ENCODE data around the gene C5orf24.
"Not testable (repeated sequence)": the region's sequence is repeated elsewhere in the genome, so short reads cannot be mapped to it uniquely, and the experiment has no call there.

C5orf24 gene

DNA sequence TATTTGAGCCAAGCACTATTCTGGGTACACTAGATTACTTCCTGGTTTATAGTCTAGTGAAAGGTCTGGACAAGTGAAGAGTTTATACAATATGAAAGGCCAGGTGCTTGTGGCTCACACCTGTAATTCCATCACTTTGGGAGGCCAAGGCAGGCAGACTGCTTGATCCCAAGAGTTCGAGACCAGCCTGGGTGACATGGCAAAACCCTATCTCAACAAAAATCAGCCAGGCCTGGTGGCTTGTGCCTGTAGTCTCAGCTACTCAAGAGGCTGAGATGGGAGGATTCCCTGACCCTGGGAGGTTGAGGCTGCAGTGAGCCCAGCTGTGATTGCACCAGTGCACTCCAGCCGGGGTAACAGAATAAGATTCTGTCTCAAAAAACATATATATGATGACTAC, 18.9 kb downstream of the C5orf24 start:
- DNase-seq: no peak

DNA sequence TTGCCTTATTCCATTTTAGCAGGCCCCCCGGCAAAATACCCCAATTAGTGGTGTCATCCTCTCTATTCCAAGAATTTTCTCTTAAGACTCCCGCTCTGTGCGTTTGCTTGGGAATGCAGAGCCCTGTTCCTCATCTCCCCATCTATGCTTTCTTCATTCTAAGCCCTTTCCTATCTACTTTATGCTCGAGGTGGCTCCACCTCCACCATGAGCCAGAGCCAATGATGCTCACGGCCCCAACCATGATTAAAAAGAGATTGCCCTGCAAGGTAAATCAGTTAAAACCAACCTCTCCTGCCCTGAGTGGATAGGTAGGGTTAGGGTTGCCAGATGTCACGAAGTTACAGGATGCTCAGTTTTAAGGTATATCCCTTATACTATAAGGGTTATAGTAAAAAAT, 27.7 kb downstream of the C5orf24 start:
- peak; percentile 12 to 18 for DNase-seq

DNA sequence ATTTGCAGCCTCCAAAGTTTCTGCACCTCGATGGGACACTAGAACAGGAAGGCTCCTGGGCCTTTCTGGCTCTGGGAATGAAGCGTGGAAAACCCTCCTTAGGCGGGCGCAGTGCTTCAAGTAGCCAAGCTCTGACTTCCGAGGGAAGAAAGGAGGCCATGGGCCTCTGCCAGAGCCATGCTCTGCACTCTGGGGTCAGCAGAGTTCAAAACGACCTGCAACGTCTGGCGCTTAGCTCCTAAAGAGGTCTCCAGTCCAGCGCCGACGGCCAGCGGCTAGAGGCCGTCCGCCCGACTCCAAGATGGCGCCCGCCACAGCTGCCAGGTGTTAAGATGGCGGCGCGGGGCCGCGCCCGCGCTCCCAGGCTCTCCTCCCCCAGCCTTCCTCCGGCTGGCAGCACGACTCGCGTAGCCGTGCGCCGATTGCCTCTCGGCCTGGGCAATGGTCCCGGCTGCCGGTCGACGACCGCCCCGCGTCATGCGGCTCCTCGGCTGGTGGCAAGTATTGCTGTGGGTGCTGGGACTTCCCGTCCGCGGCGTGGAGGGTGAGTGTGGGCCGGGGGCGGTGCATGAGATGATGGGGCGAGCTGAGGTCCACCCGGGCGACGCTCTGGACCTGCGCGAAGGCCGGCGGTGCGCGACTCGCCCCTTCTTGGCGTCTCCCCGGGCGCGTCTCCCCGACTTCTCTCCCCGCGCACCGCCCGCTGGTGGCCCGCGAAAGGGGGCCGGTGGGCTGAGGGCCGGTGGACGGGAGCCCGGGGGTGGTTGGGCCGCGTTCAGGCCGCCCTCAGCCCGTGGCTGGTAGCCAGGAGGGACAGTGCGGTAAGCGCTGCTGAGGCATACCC, 28.4 kb downstream of the C5orf24 start, which contains the start of gene TXNDC15:
Gene TXNDC15 (plus strand): TSS at position 385 of the 844 bp plus-strand sequence. CDS start 57 bp downstream, at position 442.
- peak; percentile 61 to 76 for DNase-seq

DNA sequence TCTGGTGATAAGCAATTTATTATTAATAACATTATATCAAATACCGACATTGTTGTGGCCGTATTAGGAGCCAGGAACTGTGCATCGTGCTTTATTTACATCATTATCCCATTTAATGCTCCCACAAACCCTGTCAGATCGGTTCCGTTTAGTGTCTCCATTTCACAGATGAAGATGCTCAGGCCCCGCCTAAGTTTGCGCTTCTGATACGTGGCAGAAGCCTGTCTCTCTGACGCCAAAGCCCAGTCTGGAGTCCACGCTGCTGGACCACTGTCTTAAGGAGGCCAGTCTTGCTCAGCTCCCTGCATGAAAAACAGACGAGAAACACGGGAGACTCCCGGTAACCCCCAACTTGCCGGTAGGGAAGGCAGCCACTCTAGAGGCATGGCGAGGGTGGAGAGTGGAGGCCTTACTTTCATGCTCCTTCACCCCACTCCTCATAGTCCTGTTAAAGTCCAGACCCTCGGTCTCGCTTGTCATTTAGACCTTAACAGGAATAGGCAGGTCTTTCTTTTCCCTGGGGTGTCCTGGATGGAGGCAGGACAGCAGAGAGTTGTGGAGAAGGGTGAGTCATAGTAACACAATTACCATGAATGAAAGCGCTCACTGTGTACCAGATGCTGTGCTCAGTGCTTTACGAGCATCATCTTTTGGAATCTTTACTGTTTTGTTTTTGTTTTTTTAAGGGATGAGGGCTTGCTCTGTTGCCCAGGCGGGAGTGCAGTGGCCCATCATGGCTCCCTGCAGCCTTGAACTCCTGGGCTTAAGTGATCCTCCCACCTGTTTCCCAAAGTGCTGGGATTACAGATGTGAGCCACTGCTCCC, 29.3 kb downstream of the C5orf24 start:
- DNase-seq: peak; percentile 29 to 41

DNA sequence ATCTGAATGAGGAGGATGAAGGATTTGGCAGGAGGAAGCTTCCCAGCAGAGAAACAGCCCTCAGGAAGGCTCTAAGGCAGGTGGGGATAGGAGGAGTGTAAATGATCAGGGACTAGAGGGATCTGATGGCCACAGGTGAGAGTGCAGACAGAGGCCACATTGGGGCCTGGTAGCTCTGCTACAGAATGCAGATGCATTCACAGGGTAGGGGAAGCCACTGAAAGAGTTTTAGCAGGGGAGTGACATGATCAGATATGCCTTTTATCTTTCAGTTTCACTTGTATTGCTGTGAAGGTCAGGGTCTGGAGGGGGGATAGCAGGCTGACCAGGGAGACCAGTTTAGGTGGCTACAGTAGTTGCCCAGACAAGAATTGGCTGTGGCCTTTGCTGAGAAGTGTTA, 31.4 kb downstream of the C5orf24 start:
- DNase-seq: no peak

DNA sequence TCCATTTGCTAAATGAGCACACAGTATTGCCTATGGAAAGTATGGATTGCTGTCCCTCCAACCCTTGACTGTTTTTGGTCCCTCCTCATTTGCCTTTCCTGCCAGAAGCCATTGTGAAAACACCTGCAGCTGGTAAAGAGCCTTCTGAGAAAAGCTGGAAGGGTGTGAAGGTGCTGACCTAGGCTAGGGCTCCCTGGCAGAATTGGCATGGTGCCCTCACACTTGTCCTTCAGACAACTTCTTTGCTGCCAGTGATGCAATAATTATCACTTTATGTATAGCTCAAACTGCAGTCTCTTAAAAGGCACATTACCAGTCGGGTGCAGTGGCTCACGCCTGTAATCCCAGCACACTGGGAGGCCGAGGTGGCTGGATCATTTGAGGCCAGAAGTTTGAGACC, 32.6 kb downstream of the C5orf24 start:
- no peak for DNase-seq

DNA sequence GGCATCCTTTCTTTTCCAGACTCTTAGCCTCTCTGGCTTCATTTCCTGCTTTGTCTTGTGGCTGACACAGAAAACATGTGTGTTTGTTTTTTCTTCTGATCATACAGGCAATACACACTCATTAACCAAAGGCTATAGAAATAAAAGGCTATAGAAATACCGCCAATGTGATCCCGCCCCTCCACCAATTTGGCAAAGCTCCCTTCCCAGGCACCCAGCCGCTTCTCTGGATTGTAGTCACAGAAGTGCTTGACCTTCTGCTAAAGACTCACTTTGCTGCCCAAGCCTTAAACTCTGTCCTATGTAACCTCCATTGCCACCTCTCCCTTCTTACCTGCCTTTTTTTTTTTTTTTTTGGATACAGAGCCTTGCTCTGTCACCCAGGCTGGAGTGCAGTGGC, 33.7 kb downstream of the C5orf24 start:
- DNase-seq: no peak

DNA sequence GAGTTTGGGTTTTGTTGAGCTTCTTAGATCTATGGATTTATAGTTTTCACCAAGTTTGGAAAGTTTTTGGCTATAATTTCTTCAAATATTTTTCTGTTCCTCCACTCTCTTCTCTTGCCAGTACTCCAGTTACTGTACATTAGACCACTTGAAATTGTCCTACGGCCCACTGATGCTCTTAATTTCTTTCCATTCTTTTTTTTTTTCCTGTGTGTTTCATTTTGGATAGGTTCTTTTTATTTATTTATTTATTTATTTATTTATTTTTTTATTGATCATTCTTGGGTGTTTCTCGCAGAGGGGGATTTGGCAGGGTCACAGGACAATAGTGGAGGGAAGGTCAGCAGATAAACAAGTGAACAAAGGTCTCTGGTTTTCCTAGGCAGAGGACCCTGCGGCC, 35.2 kb downstream of the C5orf24 start:
- DNase-seq: not testable (repeated sequence)

DNA sequence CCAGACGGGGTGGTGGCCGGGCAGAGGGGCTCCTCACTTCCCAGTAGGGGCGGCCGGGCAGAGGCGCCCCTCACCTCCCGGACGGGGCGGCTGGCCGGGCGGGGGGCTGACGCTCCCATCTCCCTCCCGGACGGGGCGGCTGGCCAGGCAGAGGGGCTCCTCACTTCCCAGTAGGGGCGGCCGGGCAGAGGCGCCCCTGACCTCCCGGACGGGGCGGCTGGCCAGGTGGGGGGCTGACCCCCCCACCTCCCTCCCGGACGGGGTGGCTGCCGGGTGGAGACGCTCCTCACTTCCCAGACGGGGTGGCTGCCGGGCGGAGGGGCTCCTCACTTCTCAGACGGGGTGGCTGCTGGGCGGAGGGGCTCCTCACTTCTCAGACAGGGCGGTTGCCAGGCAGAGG, 35.9 kb downstream of the C5orf24 start:
- DNase-seq: not testable (repeated sequence)

DNA sequence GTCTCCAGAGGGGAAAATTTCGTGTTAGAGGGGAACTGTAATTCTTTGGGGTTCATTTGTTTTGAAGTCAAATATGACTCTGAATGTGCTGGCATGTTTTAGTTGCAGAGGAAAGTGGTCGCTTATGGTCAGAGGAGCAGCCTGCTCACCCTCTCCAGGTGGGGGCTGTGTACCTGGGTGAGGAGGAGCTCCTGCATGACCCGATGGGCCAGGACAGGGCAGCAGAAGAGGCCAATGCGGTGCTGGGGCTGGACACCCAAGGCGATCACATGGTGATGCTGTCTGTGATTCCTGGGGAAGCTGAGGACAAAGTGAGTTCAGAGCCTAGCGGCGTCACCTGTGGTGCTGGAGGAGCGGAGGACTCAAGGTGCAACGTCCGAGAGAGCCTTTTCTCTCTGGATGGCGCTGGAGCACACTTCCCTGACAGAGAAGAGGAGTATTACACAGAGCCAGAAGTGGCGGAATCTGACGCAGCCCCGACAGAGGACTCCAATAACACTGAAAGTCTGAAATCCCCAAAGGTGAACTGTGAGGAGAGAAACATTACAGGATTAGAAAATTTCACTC, 41.9 kb downstream of the C5orf24 start:
- no peak for DNase-seq

DNA sequence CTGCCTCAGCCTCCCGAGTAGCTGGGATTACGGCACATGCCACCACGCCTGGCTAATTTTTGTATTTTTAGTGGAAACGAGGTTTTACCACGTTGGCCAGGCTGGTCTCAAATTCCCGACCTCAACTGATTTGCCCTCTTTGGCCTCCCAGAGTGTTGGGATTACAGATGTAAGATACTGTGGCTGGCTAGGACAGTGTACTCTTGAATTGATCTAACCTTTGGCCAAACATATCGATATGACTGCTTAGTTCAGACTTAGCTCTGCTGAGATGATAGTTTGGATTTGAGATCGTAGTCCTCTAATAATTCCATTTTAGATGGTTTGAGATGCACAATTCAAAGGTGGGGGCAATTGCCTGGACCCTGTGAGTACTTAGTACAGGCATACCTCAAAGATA, 43.6 kb downstream of the C5orf24 start:
- DNase-seq: no peak

DNA sequence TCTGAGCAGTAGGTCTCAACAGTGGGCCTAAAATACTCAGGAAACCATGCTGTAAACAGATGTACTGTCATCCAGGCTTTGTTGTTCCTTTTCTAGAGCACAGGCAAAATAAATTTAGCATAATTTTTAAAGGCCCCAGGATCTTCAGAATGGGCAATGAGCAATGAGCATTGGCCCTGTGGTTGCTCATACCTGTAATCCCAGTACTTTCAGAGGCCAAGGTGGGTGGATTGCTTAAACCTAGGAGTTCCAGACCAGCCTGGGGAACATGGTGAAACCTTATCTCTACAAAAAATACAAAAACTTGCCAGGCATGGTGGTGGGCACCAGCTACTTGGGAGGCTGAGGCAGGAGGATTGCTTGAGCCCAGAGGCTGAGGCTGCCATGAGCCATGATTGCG, 45.7 kb downstream of the C5orf24 start:
- no peak for DNase-seq

DNA sequence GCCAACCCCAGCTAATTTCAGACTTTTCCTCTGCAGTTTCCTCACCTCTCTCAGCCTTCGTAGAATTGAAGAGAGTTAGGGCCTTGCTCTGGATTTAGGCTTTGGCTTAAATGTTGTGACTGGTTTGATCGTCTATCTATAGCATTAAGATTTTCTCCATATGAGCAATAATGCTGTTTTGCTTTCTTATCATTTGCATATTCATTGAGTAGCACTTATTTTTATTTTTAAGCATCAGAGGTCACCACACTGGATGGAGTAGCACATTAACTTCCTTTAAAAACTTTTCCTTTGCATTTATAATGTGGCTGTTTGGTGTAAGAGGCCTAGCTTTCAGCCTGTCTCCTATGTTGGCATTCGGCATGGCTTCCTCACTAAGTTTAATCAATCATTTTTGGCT, 46.5 kb downstream of the C5orf24 start:
- DNase-seq: no peak

DNA sequence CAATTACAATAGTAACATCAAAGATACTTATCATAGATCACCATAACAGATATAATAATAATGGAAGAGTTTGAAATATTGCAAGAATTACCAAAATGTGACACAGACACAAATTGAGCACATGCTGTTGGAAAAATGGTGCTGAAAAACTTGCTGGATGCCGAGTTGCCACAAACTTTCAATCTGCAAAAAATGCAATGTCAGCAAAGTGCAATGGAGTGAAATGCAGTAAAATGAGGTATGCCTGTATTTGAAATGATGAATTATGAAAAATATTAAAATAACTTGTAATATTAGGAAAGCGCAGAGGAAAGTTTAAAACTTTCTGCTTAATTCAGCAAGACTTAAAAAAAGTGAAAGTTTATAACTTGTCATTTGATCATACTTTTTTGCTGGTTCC, 47.2 kb downstream of the C5orf24 start:
- no peak for DNase-seq

DNA sequence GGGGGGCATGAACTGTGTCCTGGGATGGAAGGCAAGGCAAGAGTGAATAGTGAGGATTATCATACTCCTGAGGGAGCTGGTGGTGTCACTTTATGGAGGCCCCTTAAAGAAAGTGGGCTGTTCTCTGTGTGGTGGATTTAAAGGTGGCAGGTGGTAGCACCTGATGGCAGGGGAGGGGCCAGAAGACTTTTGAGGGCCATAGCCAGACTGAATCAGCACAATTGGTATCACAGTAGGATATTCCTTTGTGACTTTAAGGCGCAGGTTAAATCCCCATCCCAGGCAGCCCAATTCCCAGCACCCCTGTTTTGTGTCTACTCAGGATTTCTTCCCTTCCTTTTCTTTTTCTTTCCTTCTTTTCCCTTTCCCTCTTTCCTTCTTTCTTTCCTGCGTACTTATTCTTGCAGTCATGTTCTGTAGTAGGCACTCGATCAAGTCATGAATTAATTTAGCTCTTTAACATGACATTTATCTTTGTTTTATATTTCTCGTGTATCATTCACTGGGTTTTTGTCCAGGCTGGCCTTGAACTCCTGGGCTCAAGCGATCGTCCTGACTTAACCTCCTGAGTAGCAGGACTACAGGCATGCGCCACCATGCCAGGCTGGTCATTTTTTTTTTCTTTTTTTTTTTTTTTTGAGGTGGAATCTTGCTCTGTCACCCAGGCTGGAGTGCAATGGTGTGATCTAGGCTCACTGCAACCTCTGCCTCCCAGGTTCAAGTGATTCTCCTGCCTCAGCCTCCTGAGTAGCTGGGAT, 48.2 kb downstream of the C5orf24 start:
- DNase-seq: no peak

DNA sequence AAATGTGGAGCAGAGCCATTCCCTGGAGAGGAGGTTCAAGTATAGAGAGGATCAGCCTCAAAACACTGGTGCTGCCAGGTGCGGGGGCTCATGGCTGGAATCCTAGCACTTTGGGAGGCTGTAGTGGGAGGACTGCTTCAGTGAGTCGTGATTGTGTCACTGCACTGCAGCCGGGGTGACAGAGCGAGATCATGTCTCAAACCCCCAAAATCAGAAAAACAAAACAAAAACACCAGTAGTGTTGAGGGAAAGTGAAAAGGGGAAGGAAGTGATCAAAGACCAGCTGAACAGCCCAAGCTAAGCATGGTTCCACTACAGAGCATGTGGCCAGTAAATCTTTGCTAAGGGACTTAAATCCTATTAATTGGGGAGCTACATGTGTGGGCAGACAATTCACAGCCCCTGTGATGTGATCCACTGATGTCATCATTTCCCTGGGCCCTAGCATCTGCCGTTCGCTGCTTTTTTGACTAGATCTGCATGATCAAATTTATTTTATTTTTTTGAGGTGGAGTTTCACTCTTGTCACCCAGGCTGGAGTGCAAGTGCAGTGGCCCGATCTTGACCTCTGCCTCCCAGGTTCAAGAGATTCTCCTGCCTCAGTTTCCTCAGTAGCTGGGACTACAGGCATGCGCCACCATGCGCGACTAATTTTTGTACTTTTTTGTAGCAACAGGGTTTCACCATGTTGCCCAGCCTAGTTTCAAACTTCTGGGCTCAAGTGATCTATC, 56.5 kb downstream of the C5orf24 start:
- DNase-seq: peak; percentile 46 to 75

DNA sequence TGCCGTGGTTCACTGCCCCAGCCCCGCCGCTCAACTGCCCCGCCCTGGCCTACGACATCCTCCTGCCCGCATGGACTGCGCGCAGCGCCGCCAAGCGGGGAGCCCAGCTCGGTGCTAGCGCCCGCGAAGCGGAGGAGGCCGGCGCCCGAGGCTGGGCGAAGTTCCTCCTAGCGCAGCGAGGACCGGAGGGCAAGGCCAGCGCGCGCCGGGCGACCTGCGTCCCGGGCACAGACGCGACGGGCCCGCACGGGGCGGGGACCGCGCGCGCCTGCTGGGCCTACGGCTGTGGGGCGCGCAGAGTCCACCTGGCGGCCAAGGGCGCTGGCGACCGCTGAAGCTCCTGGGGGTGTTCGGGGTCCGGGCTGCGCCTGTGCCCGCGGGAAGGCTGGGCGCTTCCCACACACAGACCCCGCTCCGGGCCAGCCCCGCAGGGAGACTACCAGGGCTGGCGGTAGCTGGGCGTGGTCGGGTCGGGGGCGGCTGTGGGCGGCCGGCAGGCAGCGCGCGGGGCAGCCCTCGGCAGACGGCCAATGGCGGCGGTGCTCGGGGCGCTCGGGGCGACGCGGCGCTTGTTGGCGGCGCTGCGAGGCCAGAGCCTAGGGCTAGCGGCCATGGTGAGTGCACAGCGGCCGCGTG, 59.0 kb downstream of the C5orf24 start, which contains the start of gene PCBD2:
Gene PCBD2 (plus strand): TSS at position 522 of the 636 bp plus-strand sequence. CDS start 9 bp downstream, at position 531.
- DNase-seq: peak; percentile 83 to 91

DNA sequence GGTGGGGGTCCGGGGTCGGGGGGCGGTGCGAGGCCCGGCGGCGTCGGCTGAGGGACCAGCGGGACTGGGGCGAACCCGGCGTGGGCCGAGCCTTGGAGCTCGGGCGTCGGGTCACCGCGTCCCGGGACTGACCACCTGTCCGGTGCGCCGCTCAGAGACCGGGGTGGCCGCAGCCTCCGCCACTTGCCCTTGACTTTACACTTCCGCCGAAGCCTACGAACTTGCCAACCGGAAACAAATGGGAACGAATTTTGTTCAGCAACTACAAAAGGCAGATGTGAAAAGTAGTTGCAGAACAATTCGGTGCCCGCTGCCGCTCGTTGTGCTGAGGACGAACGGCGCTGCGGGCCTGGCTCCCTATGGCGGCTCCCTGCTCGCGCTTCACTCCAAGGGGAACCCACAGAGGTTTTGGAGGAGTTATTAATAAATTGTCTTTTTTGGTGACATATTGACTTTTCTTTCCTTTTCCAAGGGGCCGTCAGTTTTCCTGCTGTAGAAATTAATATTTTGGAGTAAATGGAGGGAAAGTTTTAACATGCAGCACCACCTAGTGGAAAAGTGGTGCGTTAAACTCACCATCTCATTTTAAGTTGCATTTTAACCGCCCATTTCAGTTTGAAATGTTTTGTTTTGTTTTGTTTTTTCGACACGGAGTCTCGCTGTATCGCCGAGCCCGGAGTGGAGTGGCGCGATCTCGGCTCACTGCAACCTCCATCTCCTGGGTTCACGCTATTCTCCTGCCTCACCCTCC, 59.7 kb downstream of the C5orf24 start:
- peak; percentile 72 to 76 for DNase-seq

DNA sequence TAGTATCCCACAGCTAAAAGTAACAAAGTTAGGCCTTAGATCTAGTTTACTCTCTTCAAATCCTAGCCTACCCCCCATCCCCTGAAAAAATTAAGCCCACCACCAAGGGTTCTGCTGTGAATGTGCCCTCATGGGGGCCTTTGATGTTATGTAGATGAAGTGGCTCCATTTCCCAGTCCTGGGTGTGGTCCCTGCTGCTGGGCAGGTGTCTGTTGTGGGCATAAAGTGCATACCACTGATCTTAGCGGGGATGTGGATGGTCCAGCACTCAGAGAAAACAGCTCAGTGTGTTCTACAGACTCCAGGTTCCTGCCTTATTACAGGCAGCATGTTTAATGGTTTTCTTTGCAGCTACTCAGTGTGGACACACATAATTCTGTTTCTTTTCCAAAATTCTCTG, 61.0 kb downstream of the C5orf24 start:
- no peak for DNase-seq
